H1 (cell line): ENCODE measurements around the gene SPOP. TPM values are rescaled to one million over a fixed set of nuclear protein-coding genes. Genes with fewer than 3 reads are reported as not detected.

ENCODE experiments used
- CTCF ChIA-PET: fragments of 300-600 bp; sonication (Branson Sonifier 250); formaldehyde crosslinking; loops from one replicate; lab custom pipeline; 2021; ENCODE audit not compliant: partially characterized antibody; lab: Charles Lee
- POLR2A ChIA-PET: fragments of 300-600 bp; sonication (Branson Sonifier 250); formaldehyde crosslinking; loops from one replicate; lab custom pipeline; 2021; ENCODE audit warnings: inconsistent platforms; ENCODE audit not compliant: partially characterized antibody; lab: Charles Lee
- DNase-seq, 2 experiments: peaks; one replicate each; pipeline versions ENCODE4 v3.0.0 to v3.0.0-alpha.2; 2010 to 2022; ENCODE audit warnings: low spot score in 2 of 2, low read depth in 1 of 2, mixed read lengths in 1 of 2
- FAIRE-seq: peaks from 2 replicates; lab custom pipeline; 2011; peaks lifted over from hg19 to GRCh38; lab: Jason Lieb, UNC
- H2AFZ ChIP-seq: 2 replicates; pipeline ENCODE4 v1.8.1; 2012; ENCODE audit warnings: low read length, inconsistent platforms
- H2AK5ac ChIP-seq: 2 replicates; pipeline ENCODE4 v1.6.1; 2013; ENCODE audit warnings: low read depth, low read length
- H2BK120ac ChIP-seq: replicated peaks from 2 replicates; pipeline ENCODE3; 2013; ENCODE audit warnings: low read depth, low read length, inconsistent platforms
- H2BK12ac ChIP-seq: 2 replicates; pipeline ENCODE4 v1.6.1; 2013; ENCODE audit warnings: low read depth, low read length
- H2BK15ac ChIP-seq: 2 replicates; pipeline ENCODE4 v1.6.1; 2013; ENCODE audit warnings: low read length
- H2BK20ac ChIP-seq: 2 replicates; pipeline ENCODE4 v1.6.1; 2013; ENCODE audit warnings: low read length
- H2BK5ac ChIP-seq: 2 replicates; pipeline ENCODE4 v1.6.1; 2013; ENCODE audit warnings: low read depth, low read length
- H3K14ac ChIP-seq: 2 replicates; pipeline ENCODE4 v1.6.1; 2013; ENCODE audit warnings: inconsistent platforms; ENCODE audit not compliant: insufficient read length
- H3K18ac ChIP-seq: 2 replicates; pipeline ENCODE4 v1.6.1; 2013; ENCODE audit warnings: low read length; ENCODE audit errors: extremely low read depth
- H3K23ac ChIP-seq: 2 replicates; pipeline ENCODE4 v1.6.1; 2013; ENCODE audit warnings: inconsistent platforms; ENCODE audit not compliant: insufficient read length
- H3K23me2 ChIP-seq: 2 replicates; pipeline ENCODE4 v1.6.1; 2013; ENCODE audit warnings: low read depth, low read length
- H3K27ac ChIP-seq: 2 replicates; pipeline ENCODE4 v1.6.1; 2011; ENCODE audit warnings: low read depth, low read length, inconsistent platforms
- H3K27me3 ChIP-seq, 4 experiments: replicated peaks in 1 of 4; 1 replicate in 1 of 4; 2 replicates in 3 of 4; pipeline versions ENCODE4 v1.6.1 to v1.8.1; 2011 to 2013; ENCODE audit warnings: low read length in 3 of 4, mild to moderate bottlenecking in 3 of 4, inconsistent platforms in 2 of 4, mixed read lengths in 2 of 4, moderate library complexity in 1 of 4; ENCODE audit not compliant: control insufficient read depth in 3 of 4, insufficient read depth in 3 of 4; ENCODE audit errors: extremely low read depth in 1 of 4
- H3K36me3 ChIP-seq, 4 experiments: 2 replicates each; pipeline versions ENCODE4 v1.6.1 to v1.8.1; 2011 to 2013; ENCODE audit warnings: mild to moderate bottlenecking in 4 of 4, low read length in 3 of 4, moderate library complexity in 2 of 4, control low read depth in 1 of 4, inconsistent platforms in 1 of 4; ENCODE audit not compliant: insufficient read depth in 4 of 4, control insufficient read depth in 2 of 4
- H3K4ac ChIP-seq: replicated peaks from 2 replicates; pipeline ENCODE3; 2013; ENCODE audit warnings: low read length, low read depth, mixed read lengths, inconsistent platforms; ENCODE audit not compliant: insufficient read length
- H3K4me1 ChIP-seq, 4 experiments: replicated peaks in 1 of 4; 1 replicate in 1 of 4; 2 replicates in 3 of 4; pipeline versions ENCODE4 v1.6.1 to v1.8.1; 2011 to 2013; ENCODE audit warnings: low read length in 3 of 4, inconsistent platforms in 2 of 4, mixed read lengths in 1 of 4; ENCODE audit not compliant: insufficient read depth in 4 of 4, control insufficient read depth in 3 of 4
- H3K4me2 ChIP-seq, 2 experiments: 2 replicates each; pipeline versions ENCODE4 v1.6.1 to v1.8.1; 2011 to 2013; ENCODE audit warnings: low read depth in 2 of 2, low read length in 2 of 2, control low read depth in 1 of 2, inconsistent platforms in 1 of 2, mild to moderate bottlenecking in 1 of 2; ENCODE audit not compliant: insufficient read depth in 1 of 2
- H3K4me3 ChIP-seq, 4 experiments: fragments of 200-600, 300-600 bp in 1 of 4; sonication (generic), shearing (Covaris generic), sonication (Bioruptor Twin) in 1 of 4; 2 replicates each; pipeline versions ENCODE4 v1.5.1 to v1.8.1; 2011 to 2016; ENCODE audit warnings: low read length in 4 of 4, low read depth in 3 of 4, control low read depth in 2 of 4, inconsistent platforms in 2 of 4, mild to moderate bottlenecking in 2 of 4, mixed read lengths in 1 of 4, moderate library complexity in 1 of 4; ENCODE audit not compliant: insufficient read depth in 2 of 4; ENCODE audit errors: extremely low read depth in 1 of 4
- H3K56ac ChIP-seq: replicated peaks from 2 replicates; pipeline ENCODE3; 2013; ENCODE audit warnings: low read depth, mild to moderate bottlenecking, mixed read lengths, low read length, inconsistent platforms; ENCODE audit not compliant: insufficient read length
- H3K79me1 ChIP-seq: 2 replicates; pipeline ENCODE4 v1.6.1; 2013; ENCODE audit warnings: low read depth, low read length, control low read depth
- H3K79me2 ChIP-seq, 2 experiments: 2 replicates each; pipeline versions ENCODE4 v1.6.1 to v1.8.1; 2012 to 2013; ENCODE audit warnings: low read length in 2 of 2, mild to moderate bottlenecking in 2 of 2, inconsistent platforms in 1 of 2; ENCODE audit not compliant: insufficient read depth in 2 of 2, control insufficient read depth in 1 of 2
- H3K9ac ChIP-seq, 4 experiments: replicated peaks in 1 of 4; 1 replicate in 1 of 4; 2 replicates in 3 of 4; pipeline versions ENCODE4 v1.6.1 to v1.8.1; 2011 to 2013; ENCODE audit warnings: low read depth in 3 of 4, low read length in 3 of 4, control low read depth in 2 of 4, mild to moderate bottlenecking in 2 of 4, moderate library complexity in 2 of 4, inconsistent platforms in 1 of 4; ENCODE audit errors: extremely low read depth in 1 of 4
- H3K9me3 ChIP-seq, 2 experiments: 2 replicates each; pipeline versions ENCODE4 v1.6.1 to v1.8.1; 2012 to 2013; ENCODE audit warnings: mild to moderate bottlenecking in 2 of 2, moderate library complexity in 2 of 2, control low read depth in 1 of 2, inconsistent platforms in 1 of 2, low read depth in 1 of 2, low read length in 1 of 2, mixed read lengths in 1 of 2; ENCODE audit not compliant: insufficient read depth in 2 of 2
- H4K20me1 ChIP-seq, 2 experiments: replicated peaks in 1 of 2; 2 replicates each; pipeline versions ENCODE3 to v1.8.1; 2011 to 2013; ENCODE audit warnings: inconsistent platforms in 2 of 2, low read length in 2 of 2, mild to moderate bottlenecking in 1 of 2; ENCODE audit not compliant: insufficient read depth in 2 of 2, control insufficient read depth in 1 of 2
- H4K5ac ChIP-seq: 2 replicates; pipeline ENCODE4 v1.6.1; 2013; ENCODE audit warnings: low read length, low read depth, mixed read lengths, inconsistent platforms; ENCODE audit not compliant: insufficient read length
- H4K8ac ChIP-seq: 2 replicates; pipeline ENCODE4 v1.8.0; 2013; ENCODE audit warnings: mild to moderate bottlenecking, moderate library complexity, low read length, inconsistent platforms; ENCODE audit not compliant: insufficient read depth; ENCODE audit errors: extremely low read depth
- H4K91ac ChIP-seq: replicated peaks from 2 replicates; pipeline ENCODE3; 2013; ENCODE audit warnings: low read length, mixed read lengths, inconsistent platforms; ENCODE audit not compliant: insufficient read length
- HDAC6 ChIP-seq: IDR thresholded peaks from one replicate; pipeline ENCODE4 v1.7.1; 2012; ENCODE audit warnings: low read depth, mild to moderate bottlenecking, inconsistent platforms, low read length, moderate library complexity
- polyA plus RNA-seq, 7 experiments: library from polyadenylated mRNA; depleted of rRNA in 3 of 7; stranded (reverse) in 5 of 7; unstranded in 2 of 7; fragments of >200 nt in 5 of 7; fragments of 200-250 nt in 2 of 7; gene quantifications; 1 replicate in 5 of 7; 2 replicates in 1 of 7; 4 replicates in 1 of 7; pipeline versions ENCODE4 v1.2.1 to v1.2.3, GENCODE V29; 2011 to 2013; ENCODE audit warnings: missing spikeins in 2 of 7, mixed read lengths in 2 of 7
- total RNA-seq: library from RNA; stranded (reverse); fragmentation: NEBNext Ultra II Directional; extraction: Animal tissue kit (Norgen Biotek cat#: 25700); gene quantifications from 2 replicates; pipeline ENCODE4 v1.2.1, GENCODE V29; 2021

The SPOP gene
- total and polyA plus RNA-seq, 2 of the 8 experiments (the other 6 are each of a cell fraction or from before 2014, with no cell fraction given) = 13.3 to 25.6 TPM

DNA sequence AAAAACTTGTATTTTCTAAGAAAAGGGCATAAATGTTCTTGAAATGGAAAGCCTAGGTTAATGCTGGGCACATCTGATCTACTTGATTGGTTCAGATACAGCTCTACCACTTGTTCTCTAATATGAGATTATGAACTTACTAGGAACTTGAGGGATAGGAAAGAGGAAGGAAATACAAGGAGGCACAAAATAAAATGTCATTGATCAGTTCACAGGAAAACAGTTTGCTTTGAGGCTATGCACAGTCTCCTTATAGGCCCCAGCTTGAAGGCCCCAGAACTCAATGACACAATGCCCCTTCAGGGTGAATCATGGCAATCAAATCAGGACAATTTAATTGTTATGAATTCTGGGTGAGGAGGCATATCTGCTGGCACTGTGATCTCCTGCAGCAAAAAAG lies 75.1 kb downstream of the SPOP start:
- H3K4me3 ChIP-seq = no peak overlapping the region
- H3K4me1 ChIP-seq = no peaks in the 10 kb centered on the region
- POLR2A ChIA-PET = interaction anchor here (1.0 kb wide), 1 partner anchor 186 kb away, joined by 3 read pairs; the partner anchor contains the start of gene KAT7
- peaks cover 3 to 33% (median 18%) of the 10 kb centered on the region in 4 experiments; a peak in 7 of 8 replicates for H3K36me3 ChIP-seq
- H3K14ac ChIP-seq = no peak overlapping the region
- H4K20me1 ChIP-seq = no peaks in the 10 kb centered on the region
- H3K79me1 ChIP-seq = no peaks in the 10 kb centered on the region
- CTCF ChIA-PET = interaction anchor here (0.7 to 5.1 kb wide), 11 partner anchors 8 to 105 kb away, joined by 3 to 17 read pairs (median 4); partner anchors contain the start of genes NXPH3 and SLC35B1
- no peak overlapping the region for H2AK5ac ChIP-seq
- H3K9ac ChIP-seq = no peak overlapping the region
- no peaks in the 10 kb centered on the region for H3K9me3 ChIP-seq
- no peak overlapping the region for H3K18ac ChIP-seq
- H2BK12ac ChIP-seq = no peak overlapping the region
- H4K5ac ChIP-seq = no peak overlapping the region
- H3K27me3 ChIP-seq = no peaks in the 10 kb centered on the region
- H2BK120ac ChIP-seq = no peak overlapping the region
- DNase-seq (no peak), FAIRE-seq (no peak)
- no peak overlapping the region for H3K23ac ChIP-seq
- H4K91ac ChIP-seq = no peak overlapping the region
- H4K8ac ChIP-seq = no peak overlapping the region
- H3K4ac ChIP-seq = no peak overlapping the region
- no peaks in the 10 kb centered on the region for H3K23me2 ChIP-seq
- no peak overlapping the region for H3K4me2 ChIP-seq
- H3K56ac ChIP-seq = no peak overlapping the region
- H2AFZ ChIP-seq = no peak overlapping the region
- no peak overlapping the region for H3K27ac ChIP-seq
- H2BK15ac ChIP-seq = no peak overlapping the region
- H2BK5ac ChIP-seq = no peak overlapping the region
- H3K79me2 ChIP-seq = no peaks in the 10 kb centered on the region
- H2BK20ac ChIP-seq = no peak overlapping the region
- TF ChIP-seq HDAC6 = no peak
